CD8-positive, alpha-beta memory T cell (primary cell): ENCODE results near the gene ARID1A. TPM values are rescaled to one million over a fixed set of nuclear protein-coding genes. Genes with fewer than 3 reads are reported as not detected.

ENCODE experiments used
- CTCF ChIA-PET: fragments of 350-600 bp; sonication (Branson Sonifier 250); formaldehyde crosslinking; loops from one replicate; lab custom pipeline; 2021; ENCODE audit warnings: antibody characterized with exemption; lab: Charles Lee
- POLR2A ChIA-PET: fragments of 350-600 bp; sonication (Branson Sonifier 250); formaldehyde crosslinking; loops from one replicate; lab custom pipeline; 2021; ENCODE audit warnings: antibody characterized with exemption; lab: Charles Lee
- DNase-seq, 5 donors: peaks; one replicate each; pipeline versions ENCODE4 v3.0.0 to v3.0.0-alpha.2; 2020 to 2022; ENCODE audit warnings: mixed read lengths in 1 of 5
- H3K27ac ChIP-seq: one replicate; pipeline ENCODE4 v1.7.0; 2013; ENCODE audit warnings: low read depth, mild to moderate bottlenecking, low read length, moderate library complexity
- H3K27me3 ChIP-seq: 2 replicates; pipeline ENCODE4 v1.7.0; 2013; ENCODE audit warnings: low read length, mild to moderate bottlenecking; ENCODE audit not compliant: insufficient read depth, poor library complexity, severe bottlenecking
- H3K36me3 ChIP-seq: 2 replicates; pipeline ENCODE4 v1.7.0; 2013; ENCODE audit warnings: mild to moderate bottlenecking, low read length, moderate library complexity; ENCODE audit not compliant: insufficient read depth
- H3K4me1 ChIP-seq: 2 replicates; pipeline ENCODE4 v1.7.0; 2013; ENCODE audit warnings: mild to moderate bottlenecking, low read length, moderate library complexity; ENCODE audit not compliant: insufficient read depth
- H3K4me3 ChIP-seq: 2 replicates; pipeline ENCODE4 v1.7.0; 2013; ENCODE audit warnings: mild to moderate bottlenecking, low read length
- H3K9me3 ChIP-seq: 2 replicates; pipeline ENCODE4 v1.7.0; 2013; ENCODE audit warnings: mild to moderate bottlenecking, low read length
- H3K27ac Mint-ChIP-seq, 8 donors: one replicate each; pipeline ENCODE4 v1.8.0; 2020 to 2021; ENCODE audit warnings: mixed read lengths in 8 of 8, mild to moderate bottlenecking in 6 of 8, inconsistent platforms in 3 of 8, moderate library complexity in 3 of 8
- H3K27me3 Mint-ChIP-seq, 2 donors: one replicate each; pipeline ENCODE4 v1.8.0; 2020 to 2021; ENCODE audit warnings: mixed read lengths in 2 of 2, mild to moderate bottlenecking in 1 of 2, moderate library complexity in 1 of 2
- H3K36me3 Mint-ChIP-seq, 3 donors: one replicate each; pipeline ENCODE4 v1.8.0; 2020 to 2021; ENCODE audit warnings: mixed read lengths in 3 of 3, inconsistent platforms in 1 of 3, mild to moderate bottlenecking in 1 of 3
- H3K4me1 Mint-ChIP-seq, 3 donors: one replicate each; pipeline ENCODE4 v1.8.0; 2020 to 2021; ENCODE audit warnings: mixed read lengths in 3 of 3, inconsistent platforms in 1 of 3, mild to moderate bottlenecking in 1 of 3
- H3K4me3 Mint-ChIP-seq, 7 donors: one replicate each; pipeline ENCODE4 v1.8.0; 2020 to 2021; ENCODE audit warnings: mixed read lengths in 7 of 7, mild to moderate bottlenecking in 6 of 7, moderate library complexity in 4 of 7, inconsistent platforms in 2 of 7
- H3K9me3 Mint-ChIP-seq, 5 donors: one replicate each; pipeline ENCODE4 v1.8.0; 2020 to 2022; ENCODE audit warnings: mixed read lengths in 5 of 5, mild to moderate bottlenecking in 3 of 5, moderate library complexity in 2 of 5, inconsistent platforms in 1 of 5
- polyA plus RNA-seq: library from polyadenylated mRNA; unstranded; fragments of 300-500 nt; fragmentation: Illumina TruSeq; gene quantifications from one replicate; pipeline ENCODE4 v1.2.3, GENCODE V29; 2021
- total RNA-seq, 2 experiments: library from RNA; stranded (reverse); gene quantifications; one replicate each; pipeline ENCODE4 v1.2.3, GENCODE V29; 2021

ARID1A gene
- total and polyA plus RNA-seq, 3 experiments from 2014 or later, result 31.6 to 90.9 (median 88.4) TPM

GRCh38 chr1:26750428-26750827 is 54.6 kb downstream of the ARID1A start:
- peak overlapping the region in 1 of 7 donors; percentile 24 for H3K4me3 Mint-ChIP-seq
- H3K27me3 Mint-ChIP-seq, result no peaks in the 10 kb centered on the region
- no peak overlapping the region for H3K4me3 ChIP-seq
- no peaks in the 10 kb centered on the region for H3K9me3 ChIP-seq
- no peak overlapping the region for H3K27ac ChIP-seq
- ChIA-PET CTCF (no interaction called here), POLR2A (no interaction called here)
- peaks cover 3 to 79% (median 6%) of the 10 kb centered on the region in 3 donors for H3K36me3 Mint-ChIP-seq
- H3K27ac Mint-ChIP-seq, result peak overlapping the region; percentile 8 to 81 (median 66)
- DNase-seq, result no peak
- peaks cover 61% of the 10 kb centered on the region for H3K4me1 ChIP-seq
- H3K9me3 Mint-ChIP-seq, result no peaks in the 10 kb centered on the region
- no peaks in the 10 kb centered on the region for H3K27me3 ChIP-seq
- H3K36me3 ChIP-seq, result peaks cover 13% of the 10 kb centered on the region
- peaks cover 67 to 93% (median 81%) of the 10 kb centered on the region in 3 donors for H3K4me1 Mint-ChIP-seq

- Histone ChIP-seq H3K36me3 (peaks cover 13% of the 10 kb centered on the region), H3K4me3 (no peak overlapping the region), H3K27me3 (no peaks in the 10 kb centered on the region), H3K4me1 (peaks cover 44% of the 10 kb centered on the region), H3K9me3 (no peaks in the 10 kb centered on the region), H3K27ac (no peak overlapping the region)
- H3K27ac Mint-ChIP-seq, result peak overlapping the region in 4 of 8 donors; percentile 77 to 89 (median 86)
- no peak for DNase-seq
- POLR2A ChIA-PET, result no interaction called here
- H3K9me3 Mint-ChIP-seq, result no peaks in the 10 kb centered on the region
- H3K4me3 Mint-ChIP-seq, result no peak overlapping the region
- H3K4me1 Mint-ChIP-seq, result peaks cover 57 to 77% (median 69%) of the 10 kb centered on the region in 3 donors
- CTCF ChIA-PET, result no interaction called here
- H3K36me3 Mint-ChIP-seq, result peaks cover 0 to 72% (median 6%) of the 10 kb centered on the region in 3 donors
- no peaks in the 10 kb centered on the region for H3K27me3 Mint-ChIP-seq
Measured at GRCh38 chr1:26752519-26752918, 56.7 kb downstream of the ARID1A start.

- Mint-ChIP-seq H3K36me3 (peaks cover 0 to 75% (median 8%) of the 10 kb centered on the region in 3 donors), H3K4me3 (no peak overlapping the region)
Measured at GRCh38 chr1:26754086-26754874, 58.5 kb downstream of the ARID1A start.

GRCh38 chr1:26758358-26758757 is 62.5 kb downstream of the ARID1A start:
- Mint-ChIP-seq H3K36me3 (peaks cover 8 to 73% (median 18%) of the 10 kb centered on the region in 3 donors), H3K9me3 (no peaks in the 10 kb centered on the region), H3K27me3 (no peaks in the 10 kb centered on the region), H3K27ac (peak overlapping the region in 7 of 8 donors; percentile 24 to 81 (median 60)), H3K4me3 (peak overlapping the region in 1 of 7 donors; percentile 11), H3K4me1 (peaks cover 32 to 59% (median 42%) of the 10 kb centered on the region in 3 donors)
- Histone ChIP-seq H3K4me3 (no peak overlapping the region), H3K9me3 (no peaks in the 10 kb centered on the region), H3K36me3 (peaks cover 36% of the 10 kb centered on the region), H3K27ac (no peak overlapping the region), H3K4me1 (peaks cover 4% of the 10 kb centered on the region), H3K27me3 (no peaks in the 10 kb centered on the region)
- no peak for DNase-seq
- POLR2A ChIA-PET, result interaction anchor here (0.5 kb wide), 1 partner anchor 133 kb away, joined by 7 read pairs; no protein-coding TSS in a partner anchor
- CTCF ChIA-PET, result interaction anchor here (0.7 to 1.7 kb wide), 4 partner anchors 14 to 38 kb away, joined by 3 to 7 read pairs (median 3); no protein-coding TSS in a partner anchor

More at GRCh38 chr1:26754086-26754874, 58.5 kb downstream of the ARID1A start:
- peaks cover 50 to 78% (median 64%) of the 10 kb centered on the region in 3 donors for H3K4me1 Mint-ChIP-seq
- no peaks in the 10 kb centered on the region for H3K27me3 Mint-ChIP-seq
- Histone ChIP-seq H3K4me1 (peaks cover 33% of the 10 kb centered on the region), H3K9me3 (no peaks in the 10 kb centered on the region), H3K27ac (no peak overlapping the region), H3K36me3 (peaks cover 19% of the 10 kb centered on the region), H3K4me3 (no peak overlapping the region), H3K27me3 (no peaks in the 10 kb centered on the region)
- ChIA-PET POLR2A (no interaction called here), CTCF (interaction anchor here (0.9 kb wide), 1 partner anchor 34 kb away, joined by 3 read pairs; no protein-coding TSS in a partner anchor)
- no peak for DNase-seq
- peak overlapping the region in 7 of 8 donors; percentile 42 to 87 (median 70) for H3K27ac Mint-ChIP-seq
- H3K9me3 Mint-ChIP-seq, result no peaks in the 10 kb centered on the region

- ChIA-PET CTCF (interaction anchor here (1.6 to 1.7 kb wide), 2 partner anchors 31 to 40 kb away, joined by 3 to 7 read pairs; no protein-coding TSS in a partner anchor), POLR2A (no interaction called here)
- Histone ChIP-seq H3K36me3 (peaks cover 40% of the 10 kb centered on the region), H3K4me3 (no peak overlapping the region), H3K9me3 (no peaks in the 10 kb centered on the region), H3K27me3 (no peaks in the 10 kb centered on the region), H3K27ac (no peak overlapping the region), H3K4me1 (peaks cover 3% of the 10 kb centered on the region)
- Mint-ChIP-seq H3K27ac (peak overlapping the region in 6 of 8 donors; percentile 26 to 68 (median 41)), H3K4me1 (peaks cover 28 to 53% (median 35%) of the 10 kb centered on the region in 3 donors), H3K36me3 (peaks cover 8 to 71% (median 23%) of the 10 kb centered on the region in 3 donors), H3K27me3 (no peaks in the 10 kb centered on the region), H3K4me3 (no peak overlapping the region), H3K9me3 (no peaks in the 10 kb centered on the region)
- DNase-seq, result no peak
Measured at GRCh38 chr1:26759531-26759930, 63.7 kb downstream of the ARID1A start.

- ChIA-PET POLR2A (interaction anchor here (0.7 to 0.8 kb wide), 2 partner anchors 17 to 26 kb away, joined by 3 read pairs; no protein-coding TSS in a partner anchor), CTCF (interaction anchor here (1.4 to 1.8 kb wide), 2 partner anchors 19 to 28 kb away, joined by 4 to 5 read pairs; no protein-coding TSS in a partner anchor)
- Histone ChIP-seq H3K36me3 (peaks cover 46% of the 10 kb centered on the region), H3K4me3 (no peak overlapping the region), H3K9me3 (no peaks in the 10 kb centered on the region), H3K4me1 (peaks cover 3% of the 10 kb centered on the region), H3K27me3 (no peaks in the 10 kb centered on the region), H3K27ac (no peak overlapping the region)
- Mint-ChIP-seq H3K4me1 (peaks cover 24 to 43% (median 30%) of the 10 kb centered on the region in 3 donors), H3K9me3 (no peaks in the 10 kb centered on the region), H3K36me3 (peaks cover 8 to 74% (median 23%) of the 10 kb centered on the region in 3 donors), H3K27ac (peak overlapping the region in 5 of 8 donors; percentile 19 to 64 (median 51)), H3K4me3 (peak overlapping the region in 1 of 7 donors; percentile 20), H3K27me3 (no peaks in the 10 kb centered on the region)
- no peak for DNase-seq
Measured at GRCh38 chr1:26761217-26761616, 65.4 kb downstream of the ARID1A start.

GRCh38 chr1:26767714-26768113 is 71.9 kb downstream of the ARID1A start:
- H3K4me1 Mint-ChIP-seq, result peaks cover 8 to 38% (median 22%) of the 10 kb centered on the region in 3 donors
- no peak for DNase-seq
- Histone ChIP-seq H3K4me3 (no peak overlapping the region), H3K27ac (no peak overlapping the region), H3K27me3 (no peaks in the 10 kb centered on the region), H3K4me1 (peaks cover 3% of the 10 kb centered on the region), H3K36me3 (peaks cover 76% of the 10 kb centered on the region), H3K9me3 (no peaks in the 10 kb centered on the region)
- no peaks in the 10 kb centered on the region for H3K9me3 Mint-ChIP-seq
- ChIA-PET CTCF (interaction anchor here (1.0 to 1.6 kb wide), 2 partner anchors 11 to 75 kb away, joined by 3 to 6 read pairs; no protein-coding TSS in a partner anchor), POLR2A (no interaction called here)
- H3K27ac Mint-ChIP-seq, result peak overlapping the region in 7 of 8 donors; percentile 50 to 81 (median 67)
- peaks cover 4 to 91% (median 31%) of the 10 kb centered on the region in 3 donors for H3K36me3 Mint-ChIP-seq
- no peak overlapping the region for H3K4me3 Mint-ChIP-seq
- peaks cover 0 to 3% of the 10 kb centered on the region in 2 donors for H3K27me3 Mint-ChIP-seq
